HepG2 (cell line): Measurements from ENCODE around the gene MED19. TPM values are rescaled to one million over a fixed set of nuclear protein-coding genes. Genes with fewer than 3 reads are reported as not detected.
A peak's percentile ranks its signal among the peaks of the same experiment; 100 is the strongest.

Experiments
- BORCS8-MEF2B ChIP-seq: sonication (generic); formaldehyde crosslinking; IDR thresholded peaks from 2 replicates; pipeline ENCODE4 v1.8.0; 2022; ENCODE audit warnings: mild to moderate bottlenecking, missing genetic modification reagents
- CREM ChIP-seq, 2 experiments: sonication (generic) in 1 of 2; formaldehyde crosslinking in 1 of 2; IDR thresholded peaks; 2 replicates each; pipeline versions ENCODE4 v1.4.0 to v1.6.1; 2016 to 2020; ENCODE audit warnings: antibody characterized with exemption in 1 of 2, mild to moderate bottlenecking in 1 of 2, missing genetic modification reagents in 1 of 2
- DRAP1 ChIP-seq: IDR thresholded peaks from 2 replicates; pipeline ENCODE4 v1.6.1; 2016; ENCODE audit warnings: missing genetic modification reagents, missing compliant biosample characterization
- EED ChIP-seq: sonication (generic); formaldehyde crosslinking; IDR thresholded peaks from 2 replicates; pipeline ENCODE4 v1.5.0; 2020; ENCODE audit warnings: mild to moderate bottlenecking, missing genetic modification reagents
- FOXP4 ChIP-seq: sonication (generic); formaldehyde crosslinking; IDR thresholded peaks from 2 replicates; pipeline ENCODE4 v1.4.0; 2020; ENCODE audit warnings: missing genetic modification reagents
- HDAC1 ChIP-seq: sonication (generic); formaldehyde crosslinking; IDR thresholded peaks from 2 replicates; pipeline ENCODE4 v1.5.1; 2020; ENCODE audit warnings: mild to moderate bottlenecking, missing genetic modification reagents
- HNF1B ChIP-seq: sonication (generic); formaldehyde crosslinking; IDR thresholded peaks from 2 replicates; pipeline ENCODE4 v1.5.1; 2020; ENCODE audit warnings: mild to moderate bottlenecking, moderate library complexity, missing genetic modification reagents
- MAX ChIP-seq: IDR thresholded peaks from 2 replicates; pipeline ENCODE4 v1.6.1; 2012; ENCODE audit warnings: inconsistent platforms
- MIER3 ChIP-seq: IDR thresholded peaks from 2 replicates; pipeline ENCODE4 v1.6.1; 2016; ENCODE audit warnings: missing compliant biosample characterization, borderline replicate concordance
- PHF20 ChIP-seq: sonication (generic); formaldehyde crosslinking; IDR thresholded peaks from 2 replicates; pipeline ENCODE4 v1.5.0; 2020; ENCODE audit warnings: mild to moderate bottlenecking, missing genetic modification reagents
- ZFP90 ChIP-seq: sonication (generic); formaldehyde crosslinking; IDR thresholded peaks from 2 replicates; pipeline ENCODE4 v1.8.0; 2022; ENCODE audit warnings: missing genetic modification reagents, mild to moderate bottlenecking, inconsistent platforms, borderline replicate concordance
- ZNF205 ChIP-seq: IDR thresholded peaks from 2 replicates; pipeline ENCODE4 v1.6.1; 2018; ENCODE audit warnings: missing biosample characterization, missing genetic modification reagents
- ZNF296 ChIP-seq: sonication (generic); formaldehyde crosslinking; conservative IDR thresholded peaks from 2 replicates; pipeline ENCODE4 v1.5.0; 2020; ENCODE audit warnings: mild to moderate bottlenecking, missing genetic modification reagents
- ZNF34 ChIP-seq: sonication (generic); formaldehyde crosslinking; IDR thresholded peaks from 2 replicates; pipeline ENCODE4 v1.4.0; 2020; ENCODE audit warnings: mild to moderate bottlenecking, missing genetic modification reagents, borderline replicate concordance
- ZNF512 ChIP-seq: sonication (generic); formaldehyde crosslinking; IDR thresholded peaks from 2 replicates; pipeline ENCODE4 v1.4.0; 2020; ENCODE audit warnings: mild to moderate bottlenecking, missing genetic modification reagents
- ZNF574 ChIP-seq: sonication (generic); formaldehyde crosslinking; IDR thresholded peaks from 2 replicates; pipeline ENCODE4 v1.4.0; 2020; ENCODE audit warnings: missing genetic modification reagents
- polyA plus RNA-seq, 8 experiments: library from polyadenylated mRNA; depleted of rRNA in 3 of 8; stranded (reverse) in 7 of 8; unstranded in 1 of 8; fragments of >200 nt; fragmentation: Illumina TruSeq in 4 of 8; extraction: Trizol in 4 of 8; gene quantifications; 2 replicates each; pipeline versions ENCODE4 v1.2.1 to v1.2.3, GENCODE V29; 2011 to 2016; ENCODE audit warnings: low read depth in 4 of 8, missing spikeins in 1 of 8, mixed read lengths in 1 of 8; ENCODE audit not compliant: insufficient read depth in 1 of 8
- total RNA-seq, 5 experiments: library from RNA; depleted of rRNA; stranded (reverse); fragments of >200 nt; fragmentation: Illumina TruSeq; extraction: Trizol; gene quantifications; 2 replicates each; pipeline ENCODE4 v1.2.3, GENCODE V29; 2016; ENCODE audit warnings: low read depth in 1 of 5
- TF ChIP-seq, protein P1 (sequence below): sonication (generic); formaldehyde crosslinking; IDR thresholded peaks from 2 replicates; pipeline ENCODE4 v1.4.0; 2020; ENCODE audit warnings: missing genetic modification reagents

MED19 gene
- total and polyA plus RNA-seq, 2 of the 13 experiments (the other 11 are each of a cell fraction or from before 2014, with no cell fraction given): 12.9 to 13.8 TPM

- TF ChIP-seq ZNF512 (0 out of 2 replicates have a peak, but pooled peaks have one; percentile 67), HDAC1 (CRISPR knock-in tag) (peak; percentile 78), MAX (peak; percentile 80), ZNF296 (CRISPR knock-in tag) (no peak), ZFP90 (peak; percentile 89; the same call in 1 of the 2 replicates), PHF20 (CRISPR knock-in tag) (peak; percentile 89), CREM (IDR thresholded peaks at IDR 0.05) (peak; percentile 97), CREM (CRISPR knock-in tag; IDR thresholded peaks at IDR 0.05) (no peak), FOXP4 (CRISPR knock-in tag) (0 out of 2 replicates have a peak, but pooled peaks have one; percentile 3), ZNF205 (no peak), HNF1B (peak; percentile 17; the same call in 1 of the 2 replicates), DRAP1 (CRISPR knock-in tag) (0 out of 2 replicates have a peak, but pooled peaks have one; percentile 34), ZNF574 (CRISPR knock-in tag) (peak; percentile 85), BORCS8-MEF2B (peak; percentile 89), ZNF34 (CRISPR knock-in tag) (0 out of 2 replicates have a peak, but pooled peaks have one; percentile 63), EED (CRISPR knock-in tag) (peak; percentile 67; the same call in 1 of the 2 replicates), MIER3 (CRISPR knock-in tag) (no peak)
- TF ChIP-seq, protein P1, sequence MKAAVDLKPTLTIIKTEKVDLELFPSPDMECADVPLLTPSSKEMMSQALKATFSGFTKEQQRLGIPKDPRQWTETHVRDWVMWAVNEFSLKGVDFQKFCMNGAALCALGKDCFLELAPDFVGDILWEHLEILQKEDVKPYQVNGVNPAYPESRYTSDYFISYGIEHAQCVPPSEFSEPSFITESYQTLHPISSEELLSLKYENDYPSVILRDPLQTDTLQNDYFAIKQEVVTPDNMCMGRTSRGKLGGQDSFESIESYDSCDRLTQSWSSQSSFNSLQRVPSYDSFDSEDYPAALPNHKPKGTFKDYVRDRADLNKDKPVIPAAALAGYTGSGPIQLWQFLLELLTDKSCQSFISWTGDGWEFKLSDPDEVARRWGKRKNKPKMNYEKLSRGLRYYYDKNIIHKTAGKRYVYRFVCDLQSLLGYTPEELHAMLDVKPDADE (CRISPR knock-in tag): no peak
Observed at GRCh38 chr11:57712256-57713150, 488 bp upstream of the MED19 start, which contains the start of gene TMX2 (continued).
